Measurements from ENCODE around the gene C16orf90.

Gene C16orf90

DNA sequence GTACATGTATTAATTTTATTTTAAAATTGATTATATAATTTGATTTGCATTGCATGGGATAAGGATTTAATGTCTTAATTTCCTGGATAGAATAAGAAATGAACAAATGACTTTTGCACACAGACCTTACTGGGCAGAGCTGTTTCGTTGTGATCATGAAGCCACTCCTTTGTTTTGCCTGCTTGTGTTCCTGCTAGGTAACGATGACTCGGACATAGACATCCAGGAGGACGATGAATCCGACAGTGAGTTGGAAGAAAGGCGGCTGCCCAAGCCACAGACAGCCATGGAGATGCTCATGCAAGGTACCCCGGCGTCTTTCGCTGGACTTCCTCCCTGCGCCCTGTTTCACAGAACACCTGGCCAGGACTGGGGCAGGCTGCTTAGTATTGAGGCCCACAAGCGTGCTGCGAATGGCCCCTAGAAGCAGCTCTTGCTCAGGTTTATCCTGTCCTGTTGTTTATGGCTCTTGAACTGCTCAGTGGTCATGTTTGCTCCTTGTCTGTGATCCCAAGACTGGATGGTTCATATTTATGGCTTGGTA lies 35.2 kb upstream of the C16orf90 start:
- no peak for TF ChIP-seq SIN3A (IDR thresholded peaks at IDR 0.05; ENCODE audit: borderline replicate concordance, insufficient read depth, low read length)
- TF ChIP-seq, protein P1, sequence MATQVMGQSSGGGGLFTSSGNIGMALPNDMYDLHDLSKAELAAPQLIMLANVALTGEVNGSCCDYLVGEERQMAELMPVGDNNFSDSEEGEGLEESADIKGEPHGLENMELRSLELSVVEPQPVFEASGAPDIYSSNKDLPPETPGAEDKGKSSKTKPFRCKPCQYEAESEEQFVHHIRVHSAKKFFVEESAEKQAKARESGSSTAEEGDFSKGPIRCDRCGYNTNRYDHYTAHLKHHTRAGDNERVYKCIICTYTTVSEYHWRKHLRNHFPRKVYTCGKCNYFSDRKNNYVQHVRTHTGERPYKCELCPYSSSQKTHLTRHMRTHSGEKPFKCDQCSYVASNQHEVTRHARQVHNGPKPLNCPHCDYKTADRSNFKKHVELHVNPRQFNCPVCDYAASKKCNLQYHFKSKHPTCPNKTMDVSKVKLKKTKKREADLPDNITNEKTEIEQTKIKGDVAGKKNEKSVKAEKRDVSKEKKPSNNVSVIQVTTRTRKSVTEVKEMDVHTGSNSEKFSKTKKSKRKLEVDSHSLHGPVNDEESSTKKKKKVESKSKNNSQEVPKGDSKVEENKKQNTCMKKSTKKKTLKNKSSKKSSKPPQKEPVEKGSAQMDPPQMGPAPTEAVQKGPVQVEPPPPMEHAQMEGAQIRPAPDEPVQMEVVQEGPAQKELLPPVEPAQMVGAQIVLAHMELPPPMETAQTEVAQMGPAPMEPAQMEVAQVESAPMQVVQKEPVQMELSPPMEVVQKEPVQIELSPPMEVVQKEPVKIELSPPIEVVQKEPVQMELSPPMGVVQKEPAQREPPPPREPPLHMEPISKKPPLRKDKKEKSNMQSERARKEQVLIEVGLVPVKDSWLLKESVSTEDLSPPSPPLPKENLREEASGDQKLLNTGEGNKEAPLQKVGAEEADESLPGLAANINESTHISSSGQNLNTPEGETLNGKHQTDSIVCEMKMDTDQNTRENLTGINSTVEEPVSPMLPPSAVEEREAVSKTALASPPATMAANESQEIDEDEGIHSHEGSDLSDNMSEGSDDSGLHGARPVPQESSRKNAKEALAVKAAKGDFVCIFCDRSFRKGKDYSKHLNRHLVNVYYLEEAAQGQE (IDR thresholded peaks at IDR 0.05; ENCODE audit: insufficient read depth in 1 of 2, low read depth in 2 of 2, low read length in 2 of 2): no peak
- no peak for TF ChIP-seq TAF1 (IDR thresholded peaks at IDR 0.05; ENCODE audit: borderline replicate concordance, insufficient read depth, low read length)
- TF ChIP-seq POLR2AphosphoS5 (IDR thresholded peaks at IDR 0.05; ENCODE audit: low read depth, low read length): no peak
- TF ChIP-seq FOXP2 (optimal IDR thresholded peaks at IDR 0.05; ENCODE audit: borderline replicate concordance, extremely low read depth, extremely low read length, insufficient read depth): no peak

DNA sequence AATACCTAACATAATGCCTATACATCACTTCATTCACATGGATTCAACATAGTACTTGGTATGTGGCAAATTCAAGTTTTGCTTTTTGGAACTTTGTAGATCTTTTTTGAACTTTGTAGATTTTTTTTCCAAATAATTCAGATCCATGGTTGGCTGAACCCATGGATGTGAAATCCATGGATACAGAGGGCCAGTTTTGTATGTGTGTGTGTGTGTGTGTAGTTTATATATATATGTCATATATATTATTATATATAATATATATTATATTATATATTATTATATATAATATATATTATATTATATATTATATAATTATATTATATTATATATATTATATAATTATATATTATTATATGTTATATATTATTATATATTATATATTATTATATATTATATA lies 33.9 kb upstream of the C16orf90 start:
- TF ChIP-seq, protein P1 (IDR thresholded peaks at IDR 0.05; ENCODE audit: insufficient read depth in 1 of 2, low read depth in 2 of 2, low read length in 2 of 2): no peak
- no peak for TF ChIP-seq TAF1 (IDR thresholded peaks at IDR 0.05; ENCODE audit: borderline replicate concordance, insufficient read depth, low read length)
- no peak for TF ChIP-seq FOXP2 (optimal IDR thresholded peaks at IDR 0.05; ENCODE audit: borderline replicate concordance, extremely low read depth, extremely low read length, insufficient read depth)
- TF ChIP-seq POLR2AphosphoS5 (IDR thresholded peaks at IDR 0.05; ENCODE audit: low read depth, low read length): no peak
- no peak for TF ChIP-seq SIN3A (IDR thresholded peaks at IDR 0.05; ENCODE audit: borderline replicate concordance, insufficient read depth, low read length)

DNA sequence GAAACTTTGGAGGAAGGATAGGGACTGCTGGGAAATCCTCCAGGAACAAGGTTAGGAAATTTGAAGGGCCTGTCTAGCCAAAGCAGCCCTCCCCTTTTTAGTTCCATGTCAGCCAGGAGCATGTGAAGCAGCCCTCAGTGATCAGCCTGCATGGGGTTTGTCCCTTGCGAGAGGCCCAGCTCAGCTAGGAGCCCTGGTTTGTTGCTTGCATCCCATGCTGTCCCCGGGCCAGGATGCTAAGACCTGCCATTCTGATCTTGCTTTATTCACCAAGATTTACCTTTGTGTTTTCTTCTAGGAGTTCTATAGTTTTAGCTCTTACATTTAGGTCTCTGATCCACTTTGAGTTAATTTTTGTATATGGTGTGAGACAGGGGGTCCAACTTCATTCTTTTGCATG lies 33.1 kb upstream of the C16orf90 start:
- TF ChIP-seq, protein P1 (IDR thresholded peaks at IDR 0.05; ENCODE audit: insufficient read depth in 1 of 2, low read depth in 2 of 2, low read length in 2 of 2): no peak

DNA sequence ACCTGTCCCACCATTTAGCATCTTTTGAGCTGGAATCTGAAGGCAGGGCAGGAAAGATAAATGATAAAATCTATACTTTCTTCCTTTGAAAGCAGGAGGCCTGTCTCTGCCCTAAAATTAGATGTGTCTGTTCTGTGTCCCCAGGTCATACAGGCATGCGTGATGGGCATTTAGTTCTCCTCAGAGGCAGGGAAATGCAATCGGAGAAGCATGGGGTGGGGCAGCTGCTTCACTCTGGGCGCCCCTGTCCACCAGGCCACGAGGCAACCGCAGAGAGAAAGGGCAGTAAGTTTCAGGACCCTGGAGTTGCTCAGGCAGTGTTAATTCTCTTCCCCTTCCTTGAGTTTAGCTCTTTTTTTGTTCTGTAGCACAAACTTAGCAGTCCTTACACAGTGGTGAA lies 30.7 kb upstream of the C16orf90 start:
- TF ChIP-seq FOXP2 (optimal IDR thresholded peaks at IDR 0.05; ENCODE audit: borderline replicate concordance, extremely low read depth, extremely low read length, insufficient read depth) (no peak), POLR2AphosphoS5 (IDR thresholded peaks at IDR 0.05; ENCODE audit: low read depth, low read length) (no peak), TAF1 (IDR thresholded peaks at IDR 0.05; ENCODE audit: borderline replicate concordance, insufficient read depth, low read length) (no peak), SIN3A (IDR thresholded peaks at IDR 0.05; ENCODE audit: borderline replicate concordance, insufficient read depth, low read length) (no peak)
- TF ChIP-seq, protein P1 (IDR thresholded peaks at IDR 0.05; ENCODE audit: insufficient read depth in 1 of 2, low read depth in 2 of 2, low read length in 2 of 2): no peak

DNA sequence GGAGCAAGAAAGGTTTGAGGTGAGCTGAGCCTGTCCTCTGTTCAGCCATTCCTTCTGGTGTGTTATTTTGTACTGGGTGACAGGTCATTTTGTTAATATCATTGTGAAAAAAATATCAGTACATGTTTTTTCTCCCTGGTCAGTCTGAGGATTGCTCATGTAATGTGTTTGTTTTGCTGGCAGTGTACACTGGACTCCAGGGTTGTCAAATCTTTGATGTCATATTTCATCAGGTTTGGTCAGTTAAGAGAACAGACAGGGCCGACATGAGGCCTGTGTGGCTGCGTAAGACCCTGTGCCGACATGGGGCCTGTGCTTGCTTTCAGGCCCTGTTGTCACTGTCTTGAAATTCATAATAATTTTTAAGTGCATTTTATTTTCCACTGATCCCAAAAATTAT lies 28.0 kb upstream of the C16orf90 start:
- TF ChIP-seq TAF1 (IDR thresholded peaks at IDR 0.05; ENCODE audit: borderline replicate concordance, insufficient read depth, low read length) (no peak), FOXP2 (optimal IDR thresholded peaks at IDR 0.05; ENCODE audit: borderline replicate concordance, extremely low read depth, extremely low read length, insufficient read depth) (no peak), POLR2AphosphoS5 (IDR thresholded peaks at IDR 0.05; ENCODE audit: low read depth, low read length) (no peak), SIN3A (IDR thresholded peaks at IDR 0.05; ENCODE audit: borderline replicate concordance, insufficient read depth, low read length) (no peak)
- TF ChIP-seq, protein P1 (IDR thresholded peaks at IDR 0.05; ENCODE audit: insufficient read depth in 1 of 2, low read depth in 2 of 2, low read length in 2 of 2): no peak

Measured in PFSK-1 (cell line).